GM21367 (cell line): ENCODE data around the gene PACRG.

Experiments
- ATAC-seq: cut with Tn5 transposase; IDR thresholded peaks from one replicate; pipeline ENCODE4 v1.9.1; 2021; ENCODE audit not compliant: unreplicated experiment

Gene PACRG

GRCh38 chr6:163261361-163261760 lies 533.6 kb downstream of the PACRG start:
- no peak for ATAC-seq

GRCh38 chr6:163262080-163262479 lies 534.3 kb downstream of the PACRG start:
- no peak for ATAC-seq

GRCh38 chr6:163263196-163263595 lies 535.4 kb downstream of the PACRG start:
- no peak for ATAC-seq

- ATAC-seq, result no peak
These were observed 536.4 kb downstream of the PACRG start for GRCh38 chr6:163263998-163264661.

- no peak for ATAC-seq
These were observed 536.9 kb downstream of the PACRG start for GRCh38 chr6:163264662-163265035.

- ATAC-seq, result no peak
These were observed 553.9 kb downstream of the PACRG start for GRCh38 chr6:163281634-163282033.

DNA sequence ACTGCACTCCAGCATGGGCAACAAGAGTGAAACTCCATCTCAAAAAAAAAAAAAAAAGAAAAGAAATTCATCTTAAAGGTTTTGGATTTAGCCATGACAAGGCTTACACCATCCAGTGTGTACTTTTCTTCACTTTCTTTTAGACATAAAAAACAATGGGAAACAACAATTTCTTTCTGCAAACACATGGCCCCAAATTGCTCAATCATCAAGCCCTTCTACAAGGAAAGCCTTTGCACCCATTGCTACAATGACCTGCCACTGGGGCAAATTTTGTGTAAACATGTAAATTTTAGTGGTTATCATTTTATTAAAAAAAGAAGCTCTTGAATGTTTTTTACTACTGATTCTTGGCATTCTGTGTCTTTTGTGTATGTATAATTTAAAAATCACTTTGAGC lies 554.9 kb downstream of the PACRG start:
- ATAC-seq, result no peak

DNA sequence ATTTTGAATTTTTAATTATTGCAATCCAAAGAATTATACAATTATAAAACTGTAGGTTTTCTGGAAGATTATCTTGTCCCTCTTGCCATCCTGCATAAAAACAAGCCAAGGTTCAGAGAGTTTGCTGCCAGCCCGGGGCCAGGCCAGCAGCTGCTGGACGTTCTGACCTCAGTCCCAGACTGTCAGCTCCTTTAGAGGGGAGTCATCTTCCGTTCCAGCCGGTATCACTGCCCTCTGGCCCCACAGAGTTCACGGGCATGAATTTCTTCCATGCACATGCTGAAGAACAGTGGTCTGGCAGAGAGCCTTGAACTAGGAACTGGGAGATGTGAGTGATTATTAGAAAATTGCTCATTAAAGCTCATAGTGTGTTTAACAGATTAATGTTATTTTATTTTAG lies 556.4 kb downstream of the PACRG start:
- ATAC-seq, result no peak

DNA sequence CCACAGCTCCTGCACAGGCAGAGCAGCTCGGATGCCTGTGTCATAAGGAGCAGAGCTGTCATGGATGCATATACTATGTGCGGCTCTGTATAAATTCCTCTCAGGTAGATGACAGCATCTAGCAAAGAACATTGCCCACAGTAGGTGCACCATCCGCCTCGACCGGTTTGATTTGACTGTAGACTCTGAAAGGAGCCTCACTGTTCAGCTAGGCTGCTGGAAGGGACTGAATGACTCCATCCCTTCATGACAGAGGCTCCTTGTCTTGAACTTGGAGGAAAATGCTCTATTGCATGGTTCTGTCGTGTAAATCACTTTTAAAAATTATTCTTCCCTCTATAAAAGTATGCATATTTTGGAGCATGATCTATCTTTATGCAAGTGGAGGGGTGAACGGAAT lies 557.9 kb downstream of the PACRG start:
- ATAC-seq, result no peak

GRCh38 chr6:163287626-163288025 lies 559.9 kb downstream of the PACRG start:
- no peak for ATAC-seq

DNA sequence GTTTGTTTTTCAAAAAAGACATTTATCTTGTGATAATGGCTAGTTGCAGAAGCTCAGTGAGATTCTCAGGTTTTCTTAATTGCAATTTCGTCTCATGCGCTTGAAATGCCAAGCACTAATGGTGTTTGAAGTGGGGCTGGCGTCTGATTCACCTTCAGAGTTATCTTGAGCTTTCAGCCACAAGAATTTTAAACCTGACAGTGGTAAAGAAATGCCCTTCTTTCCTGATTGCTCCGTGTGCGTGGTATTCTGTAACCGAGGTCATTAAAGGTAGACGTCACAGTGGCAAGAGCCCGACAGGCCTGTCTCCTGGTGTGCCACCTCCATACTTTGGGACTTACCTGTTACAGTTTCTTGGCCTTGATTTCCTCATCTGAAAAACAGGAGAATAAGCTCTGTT lies 560.3 kb downstream of the PACRG start:
- ATAC-seq, result no peak

DNA sequence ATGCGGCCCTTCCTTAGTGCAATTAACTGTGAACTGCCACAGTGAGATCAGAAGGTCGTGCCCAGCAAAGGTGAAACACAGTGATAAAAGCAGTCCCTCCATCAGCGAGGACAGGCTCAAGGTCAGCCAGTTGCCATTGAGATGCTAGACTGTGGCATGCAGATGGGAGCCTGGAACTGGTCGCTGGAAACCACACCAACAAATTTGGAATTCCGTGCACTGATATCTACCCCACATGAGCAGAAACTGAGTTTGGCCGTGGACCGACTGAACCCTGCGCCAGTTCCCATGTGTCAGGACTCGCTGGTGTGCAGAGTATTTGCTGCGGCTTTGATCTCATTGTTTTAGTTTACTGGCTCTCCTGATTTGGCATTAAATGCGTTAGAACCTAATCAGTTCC lies 561.1 kb downstream of the PACRG start:
- no peak for ATAC-seq

DNA sequence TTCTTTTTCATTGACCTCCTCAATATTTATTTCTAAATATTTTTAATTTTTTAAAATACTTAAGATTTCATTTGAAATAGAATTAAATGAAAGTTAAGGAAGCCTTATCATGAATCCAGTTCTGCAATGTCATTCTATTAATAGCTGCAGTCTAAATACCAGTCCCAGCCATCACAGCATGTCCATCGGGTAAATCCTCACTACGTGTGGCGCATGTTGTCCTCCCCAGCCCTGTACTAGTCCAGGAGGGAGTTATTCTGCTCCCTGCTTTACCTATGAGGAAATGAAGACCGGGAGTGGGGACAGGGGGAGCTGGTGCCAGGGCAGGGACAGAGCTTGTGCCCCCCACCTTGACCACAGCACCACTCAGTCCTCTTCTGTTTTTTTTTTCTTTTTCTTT lies 561.7 kb downstream of the PACRG start:
- no peak for ATAC-seq

DNA sequence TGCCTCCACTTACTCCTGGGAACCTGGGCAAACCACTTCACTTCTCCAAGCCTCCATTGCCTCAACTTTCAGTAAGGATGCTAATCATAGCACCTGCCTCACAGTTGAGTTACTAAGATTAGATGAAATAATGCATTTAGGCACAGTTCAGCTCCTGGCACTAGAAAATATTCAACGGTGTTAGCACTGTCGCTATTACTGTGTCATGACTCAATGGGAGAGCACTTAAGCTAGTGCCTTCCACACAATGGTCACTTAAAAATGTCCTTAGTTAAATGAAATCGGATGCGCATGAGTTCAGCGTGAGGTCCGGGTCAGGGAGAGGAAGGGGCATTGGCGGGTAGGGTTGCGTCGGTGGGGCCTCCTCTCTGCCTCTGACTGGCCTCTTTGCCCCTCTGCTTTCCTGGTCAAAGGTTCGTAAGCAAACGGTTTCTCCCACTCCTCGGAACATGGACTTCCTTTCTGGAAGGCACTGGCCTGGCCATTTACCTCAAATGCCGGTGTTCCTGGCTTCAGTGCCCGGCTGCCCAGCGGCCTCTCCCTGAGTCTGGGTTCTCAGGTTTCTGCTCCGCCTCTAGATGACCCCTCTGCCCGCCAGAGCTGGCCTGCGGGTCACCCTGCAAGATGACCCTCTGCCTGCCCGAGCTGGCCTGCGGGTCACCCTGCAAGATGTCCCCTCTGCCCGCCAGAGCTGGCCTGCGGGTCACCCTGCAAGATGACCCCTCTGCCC lies 562.9 kb downstream of the PACRG start:
- no peak for ATAC-seq

GRCh38 chr6:163291622-163292021 lies 563.8 kb downstream of the PACRG start:
- ATAC-seq, result no peak

GRCh38 chr6:163293286-163293685 lies 565.5 kb downstream of the PACRG start:
- ATAC-seq, result no peak

DNA sequence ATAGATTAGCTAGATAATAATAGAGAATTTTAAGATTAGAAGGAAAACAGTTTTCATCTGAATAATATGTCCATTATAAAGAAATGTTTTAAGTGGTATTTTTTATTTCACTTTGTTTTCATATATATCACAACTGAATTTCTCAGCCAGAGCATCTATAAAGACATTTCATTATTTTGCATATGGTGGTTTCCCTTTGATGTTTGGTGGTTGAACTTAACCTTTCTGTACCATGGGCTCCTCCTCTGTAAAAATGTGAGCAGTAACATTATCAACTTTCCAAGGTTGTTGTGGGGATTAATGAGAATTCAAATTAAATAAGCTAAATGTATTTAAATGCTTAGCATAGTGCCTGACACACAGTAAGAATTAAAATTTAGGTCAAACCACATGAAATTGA lies 567.0 kb downstream of the PACRG start:
- no peak for ATAC-seq

DNA sequence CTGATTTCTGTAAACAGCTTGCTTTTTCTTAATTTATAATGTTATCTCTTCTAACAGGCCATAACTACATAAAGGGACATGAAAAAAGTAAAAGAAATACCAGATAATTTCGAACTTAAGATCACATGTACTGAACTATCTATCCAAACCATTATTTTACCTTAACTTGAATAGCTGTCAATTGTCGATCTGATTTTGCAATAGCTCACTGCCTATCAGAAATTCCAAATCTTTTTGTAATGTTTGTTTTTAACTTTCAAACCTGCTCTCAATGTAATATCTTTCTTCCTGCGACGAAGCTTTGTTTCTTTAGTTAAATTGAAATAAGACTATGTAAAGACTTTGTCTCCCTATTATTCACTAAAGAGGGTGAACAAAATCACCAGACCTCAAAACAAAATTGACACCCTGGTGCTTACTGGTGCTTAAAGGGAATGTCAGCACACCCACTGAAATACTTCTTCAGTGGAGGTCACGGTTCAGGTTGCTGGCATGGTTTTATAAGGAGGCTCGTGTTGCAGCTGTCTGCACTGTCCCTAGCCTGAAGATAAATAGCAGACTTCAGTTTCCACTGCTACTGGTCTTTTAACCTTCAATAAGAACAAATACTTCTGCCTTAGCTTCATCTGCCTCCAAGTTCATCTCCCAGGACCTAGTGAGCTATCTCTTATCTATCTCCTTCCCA lies 569.2 kb downstream of the PACRG start:
- no peak for ATAC-seq

DNA sequence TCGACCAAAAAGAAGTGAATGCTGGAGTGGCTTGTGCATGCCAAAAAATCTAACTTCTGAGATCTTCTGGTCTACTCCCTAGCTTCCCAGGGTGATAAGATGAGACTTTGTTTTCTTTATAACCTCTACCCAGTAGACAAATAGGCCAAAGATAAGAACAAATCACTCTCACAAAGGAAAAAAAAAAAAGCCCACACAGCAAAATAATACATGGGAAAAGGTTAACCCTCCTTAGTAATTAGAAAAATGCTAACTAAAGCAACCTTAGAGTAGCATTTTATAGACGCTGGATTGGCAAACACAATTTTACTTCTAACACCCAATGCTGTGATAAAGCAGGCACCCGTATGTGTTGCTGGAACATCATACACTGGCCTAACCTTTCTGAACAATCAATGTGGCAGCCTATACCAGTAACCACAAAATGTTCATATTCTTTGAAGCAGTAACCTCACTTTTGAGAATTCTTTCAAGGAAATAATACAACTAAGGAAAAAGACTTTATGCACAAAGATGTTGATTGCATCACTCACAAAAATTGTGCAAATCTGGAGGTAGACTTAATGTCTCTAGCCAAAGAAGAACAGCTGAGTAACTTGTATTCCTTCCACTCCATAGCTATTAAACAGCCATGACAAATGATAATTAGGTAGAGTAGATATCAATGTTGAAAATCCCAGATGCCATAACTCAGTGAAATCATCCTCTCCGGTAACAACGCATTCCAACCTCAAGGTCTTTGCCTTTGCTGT lies 570.5 kb downstream of the PACRG start:
- no peak for ATAC-seq

GRCh38 chr6:163300838-163301237 lies 573.1 kb downstream of the PACRG start:
- ATAC-seq, result no peak
